NCI-H2107 (cell line): Measurements from ENCODE around the gene LRRN2.
"Not testable (repeated sequence)": the region's sequence is repeated elsewhere in the genome, so short reads cannot be mapped to it uniquely, and the experiment has no call there.

ENCODE experiments used
- DNase-seq: peaks from one replicate; lab custom pipeline; 2025; lab: John Stamatoyannopoulos, UW

The LRRN2 gene

GRCh38 chr1:204685236-204686006, at the start of gene LRRN2:
Gene LRRN2, minus strand, starts transcription at chr1:204685738. Its CDS starts 65,746 bp downstream, at chr1:204619992.
- DNase-seq: no peak

DNA sequence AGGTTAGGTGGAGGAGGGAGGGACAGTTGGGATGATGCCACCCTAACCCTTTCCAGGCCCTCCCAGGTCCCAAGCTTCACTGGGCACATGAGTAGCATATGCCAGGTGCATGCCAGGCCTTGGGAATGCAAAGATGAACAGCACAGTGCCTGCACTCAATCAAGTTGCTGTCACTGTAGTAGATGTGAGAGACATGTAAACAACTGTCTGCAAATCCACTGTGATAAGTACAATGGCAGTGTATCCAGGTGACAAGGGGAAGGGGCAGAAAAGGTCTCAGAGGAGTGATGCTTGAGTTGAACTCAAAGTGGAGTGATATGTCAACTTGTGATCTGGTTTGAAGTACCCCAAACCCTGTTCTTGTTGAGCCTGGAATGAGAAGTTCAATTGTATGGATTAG, 49.5 kb upstream of the LRRN2 start:
- DNase-seq: no peak

DNA sequence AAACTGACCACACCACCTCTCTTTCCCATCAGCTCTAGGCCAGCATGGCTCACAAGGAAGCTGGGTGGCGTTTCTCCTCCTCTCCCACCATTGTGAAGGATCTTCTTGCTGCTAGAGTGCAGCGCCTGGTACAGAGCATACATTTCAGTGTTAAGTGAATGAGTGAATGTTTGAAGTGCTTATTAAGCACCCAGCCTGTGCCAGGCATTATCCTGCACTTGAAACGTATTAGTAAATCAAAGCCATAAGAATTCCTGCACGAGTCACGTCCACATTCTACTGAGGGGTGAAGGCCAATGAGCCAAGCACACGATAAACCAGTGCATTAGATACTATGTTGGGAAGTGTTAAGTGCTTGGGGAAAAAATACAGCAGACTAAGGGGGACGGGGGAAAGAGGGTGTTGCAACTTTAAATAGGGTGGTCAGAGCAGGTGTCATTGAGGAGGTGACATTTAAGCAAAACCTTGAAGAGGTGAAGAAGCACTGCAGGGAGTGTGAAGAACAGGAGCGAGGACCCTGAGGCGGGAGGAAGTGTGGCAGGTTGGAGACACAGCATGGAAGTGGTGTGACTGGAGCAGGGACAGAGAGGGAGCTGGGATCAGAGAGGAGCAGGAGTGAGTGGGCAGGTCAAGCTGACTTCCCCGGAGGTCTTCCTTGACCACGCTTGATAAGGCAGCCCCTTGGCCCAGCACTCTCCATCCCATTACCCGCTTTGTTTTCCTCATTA, 48.5 kb upstream of the LRRN2 start:
- DNase-seq: no peak

DNA sequence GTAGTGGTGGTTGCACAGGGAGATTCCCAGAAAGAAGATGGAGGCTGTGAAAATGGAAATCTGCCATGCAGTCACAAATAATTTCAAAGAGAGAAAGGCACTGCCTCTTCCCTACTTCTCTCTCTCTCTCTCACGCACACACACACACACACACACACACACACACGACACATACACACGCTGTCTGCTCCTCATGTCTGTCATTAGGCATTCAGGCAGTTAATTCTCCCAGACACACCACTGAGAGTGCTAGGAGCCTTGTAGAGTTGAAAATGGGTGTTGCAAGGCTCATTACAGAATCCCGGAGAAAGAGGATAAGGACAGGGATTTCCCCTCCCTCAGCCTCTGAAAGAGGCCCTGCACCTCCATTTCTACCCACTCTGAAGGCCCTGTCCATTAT, 47.8 kb upstream of the LRRN2 start:
- DNase-seq: no peak

DNA sequence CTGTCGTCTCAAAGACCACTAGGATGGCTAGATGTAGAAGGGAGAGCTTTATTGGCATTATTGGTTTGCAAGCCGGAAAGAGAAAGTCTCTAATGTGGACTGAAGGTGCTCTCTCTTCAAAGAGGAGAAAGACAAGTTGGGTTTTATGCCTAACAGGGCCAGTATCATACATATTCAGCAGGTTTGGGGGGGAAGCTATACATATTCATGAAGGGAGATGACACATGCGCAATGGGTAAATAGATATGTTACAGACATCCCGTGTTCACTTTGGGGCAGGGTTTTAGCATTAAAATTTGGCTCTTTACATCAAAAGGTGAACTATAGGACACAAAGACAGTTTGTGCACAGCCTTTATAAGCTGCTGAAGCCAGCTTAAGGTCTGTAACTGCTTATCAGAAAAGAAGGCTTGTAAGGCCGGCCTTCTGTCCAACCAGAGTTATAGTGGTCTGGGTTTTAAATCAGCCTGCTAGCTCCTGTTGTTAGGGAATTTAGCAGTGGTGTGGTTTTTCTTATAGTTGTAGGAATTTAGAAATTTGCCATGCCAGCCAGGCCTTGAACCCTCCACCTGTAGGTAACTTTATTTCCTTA, 46.5 kb upstream of the LRRN2 start:
- DNase-seq: no peak

DNA sequence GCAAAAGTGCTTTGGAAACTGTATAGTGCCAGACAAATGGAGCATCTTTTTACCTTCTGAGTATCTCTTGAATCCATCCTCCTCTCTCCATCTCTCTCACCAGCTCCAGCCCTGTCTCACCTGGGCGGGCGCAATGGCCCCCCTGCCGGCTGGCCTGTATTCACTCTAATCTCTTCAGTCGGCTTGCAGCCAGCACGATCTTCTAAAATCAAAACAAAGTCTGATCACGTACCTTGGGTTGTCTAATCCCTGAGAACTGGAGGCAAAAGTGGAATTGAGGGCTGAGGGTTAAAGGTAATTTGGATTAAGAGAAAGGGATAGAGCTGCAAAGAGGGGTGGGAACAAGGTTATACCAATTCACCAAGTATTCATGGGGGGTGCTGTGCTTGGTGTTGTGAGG, 46.0 kb upstream of the LRRN2 start:
- DNase-seq: no peak

- DNase-seq: no peak
Measured at GRCh38 chr1:204730826-204731459, 45.4 kb upstream of the LRRN2 start.

DNA sequence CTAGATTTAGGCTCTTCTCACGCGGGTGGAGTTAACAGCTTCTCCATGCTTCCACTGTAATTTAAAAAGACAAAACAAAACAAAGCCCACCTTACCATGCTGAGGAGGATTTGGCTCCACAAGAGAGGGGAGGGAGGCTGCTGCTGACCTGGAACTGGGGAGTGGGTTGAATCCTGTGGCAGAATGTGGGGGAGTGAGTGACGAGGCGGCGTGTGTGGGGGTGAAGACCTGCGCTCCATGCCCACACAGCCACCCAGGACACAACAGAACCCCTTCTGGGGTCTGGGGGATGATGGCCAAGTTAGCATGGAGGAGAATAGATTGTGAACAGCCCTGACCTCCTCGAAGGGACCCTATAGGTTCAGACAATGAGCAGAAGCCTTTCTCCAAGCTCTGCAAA, 44.0 kb upstream of the LRRN2 start:
- no peak for DNase-seq

DNA sequence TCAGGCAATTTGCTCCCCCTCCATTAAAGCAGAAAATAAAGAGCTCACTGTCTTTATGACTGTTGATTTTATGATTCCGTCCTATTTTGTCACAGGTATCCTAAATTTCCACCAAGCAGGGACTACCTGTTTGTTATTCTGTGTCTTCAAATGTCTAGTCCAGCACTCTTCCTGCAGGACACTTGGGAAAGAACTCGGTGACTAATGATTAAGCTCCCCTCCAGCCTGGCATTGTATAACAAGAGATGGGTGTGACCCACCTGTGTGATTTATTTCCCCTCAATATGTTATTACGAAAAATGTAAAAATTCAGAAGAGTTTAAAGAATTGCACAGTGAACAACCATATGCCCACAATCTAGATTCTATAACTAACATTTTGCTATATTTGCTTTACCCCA, 42.9 kb upstream of the LRRN2 start:
- DNase-seq: no peak

- DNase-seq: no peak
Measured at GRCh38 chr1:204728045-204728444, 42.5 kb upstream of the LRRN2 start.

- DNase-seq: not testable (repeated sequence)
Measured at GRCh38 chr1:204727438-204727837, 41.9 kb upstream of the LRRN2 start.

GRCh38 chr1:204726478-204726877, 40.9 kb upstream of the LRRN2 start:
- DNase-seq: no peak

DNA sequence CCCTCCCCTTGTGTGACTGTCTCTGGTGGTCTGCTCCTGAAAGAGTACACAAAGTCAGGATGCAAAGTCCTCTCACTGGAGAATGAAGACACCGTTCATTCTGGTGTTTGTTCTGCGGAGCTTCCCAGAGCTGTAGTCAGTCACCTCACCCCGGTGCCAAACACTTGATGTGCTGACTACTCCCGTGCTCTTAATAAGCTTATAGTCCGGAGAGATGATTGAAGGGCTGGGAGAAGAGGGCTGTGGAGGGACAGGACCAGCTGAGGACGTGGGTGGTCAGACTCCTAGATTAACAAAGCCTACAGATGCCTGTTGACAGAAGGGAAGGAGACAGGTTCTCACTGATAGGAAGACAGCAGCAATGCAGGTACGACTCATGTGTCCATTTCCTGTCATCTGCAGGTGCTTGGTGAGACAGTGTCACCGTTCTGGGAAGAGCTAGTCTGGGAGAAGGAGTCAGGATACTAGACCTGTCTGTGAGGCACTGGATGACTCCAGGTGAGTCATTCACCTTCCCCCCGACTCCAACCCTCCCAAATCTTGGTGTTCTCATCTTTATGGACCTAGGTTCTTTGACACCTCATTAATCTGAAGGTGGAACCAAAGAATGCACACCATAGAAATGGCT, 40.4 kb upstream of the LRRN2 start:
- no peak for DNase-seq

GRCh38 chr1:204723131-204723787, 37.7 kb upstream of the LRRN2 start:
- DNase-seq: peak; percentile 82

GRCh38 chr1:204721373-204722055, 36.0 kb upstream of the LRRN2 start:
- no peak for DNase-seq

DNA sequence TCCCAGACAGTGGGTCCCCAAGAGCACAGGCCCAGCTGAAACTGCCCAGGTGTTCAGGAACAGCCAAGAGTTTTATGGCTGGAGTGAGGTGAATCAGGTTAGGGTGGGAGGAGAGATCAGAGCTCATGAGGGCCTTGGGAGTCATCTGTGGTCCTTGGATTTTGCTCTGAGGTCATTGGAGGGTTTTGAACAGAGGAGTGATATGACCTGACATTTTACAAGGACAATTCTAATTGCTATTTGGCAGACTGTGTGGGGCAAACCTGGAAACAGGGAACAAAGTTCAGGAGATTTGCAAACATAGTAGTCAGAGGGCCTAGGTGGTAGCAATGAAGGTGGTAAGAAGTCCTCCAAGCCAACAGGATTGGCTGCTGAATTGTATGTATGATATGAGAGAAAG, 31.1 kb upstream of the LRRN2 start:
- no peak for DNase-seq

GRCh38 chr1:204714861-204715511, 29.4 kb upstream of the LRRN2 start:
- no peak for DNase-seq

- no peak for DNase-seq
Measured at GRCh38 chr1:204714194-204714860, 28.8 kb upstream of the LRRN2 start.

GRCh38 chr1:204713541-204713940, 28.0 kb upstream of the LRRN2 start:
- DNase-seq: no peak
